Measurements from ENCODE around the gene CILP2.
A peak's percentile ranks its signal among the peaks of the same experiment; 100 is the strongest.

The CILP2 gene

DNA sequence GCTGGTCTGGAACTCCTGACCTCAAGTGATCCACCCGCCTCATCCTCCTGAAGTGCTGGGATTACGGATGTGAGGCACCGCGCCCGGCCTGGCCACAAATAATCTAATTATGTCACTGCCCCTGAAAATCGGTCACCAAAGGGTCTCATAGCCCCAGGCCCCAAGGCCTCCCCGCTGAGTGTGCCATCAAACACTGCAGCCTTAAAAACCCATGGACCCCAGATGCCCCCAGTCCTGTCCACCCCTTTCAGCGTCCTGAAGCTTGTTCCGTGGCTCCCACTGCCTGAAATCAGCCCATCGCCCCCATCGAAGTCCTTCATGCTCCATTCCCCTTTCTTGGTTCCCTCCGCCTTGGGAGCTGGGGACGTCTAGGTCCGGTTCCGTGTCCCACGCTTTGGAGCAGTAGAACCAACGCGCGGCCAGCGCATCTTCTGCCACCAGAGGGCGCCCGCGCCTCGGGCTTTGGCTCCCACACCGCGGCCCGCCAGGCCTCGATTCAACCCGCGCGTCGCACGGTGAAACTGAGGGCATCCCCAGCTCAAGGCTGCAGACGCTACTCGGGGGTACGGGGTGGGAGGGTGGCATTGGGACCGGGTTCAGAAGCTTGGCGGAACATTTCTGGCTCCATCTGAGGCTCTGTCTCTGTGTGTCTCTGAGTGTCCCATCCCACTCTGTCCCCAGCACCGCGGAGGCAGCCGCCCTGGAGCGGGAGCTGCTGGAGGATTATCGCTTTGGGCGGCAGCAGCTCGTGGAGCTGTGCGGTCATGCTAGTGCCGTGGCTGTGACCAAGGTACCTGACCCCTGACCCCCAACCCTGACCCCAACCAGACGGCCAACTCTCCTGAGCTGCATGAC, 5.9 kb upstream of the CILP2 start:
- peak; percentile 69 for DNase-seq

DNA sequence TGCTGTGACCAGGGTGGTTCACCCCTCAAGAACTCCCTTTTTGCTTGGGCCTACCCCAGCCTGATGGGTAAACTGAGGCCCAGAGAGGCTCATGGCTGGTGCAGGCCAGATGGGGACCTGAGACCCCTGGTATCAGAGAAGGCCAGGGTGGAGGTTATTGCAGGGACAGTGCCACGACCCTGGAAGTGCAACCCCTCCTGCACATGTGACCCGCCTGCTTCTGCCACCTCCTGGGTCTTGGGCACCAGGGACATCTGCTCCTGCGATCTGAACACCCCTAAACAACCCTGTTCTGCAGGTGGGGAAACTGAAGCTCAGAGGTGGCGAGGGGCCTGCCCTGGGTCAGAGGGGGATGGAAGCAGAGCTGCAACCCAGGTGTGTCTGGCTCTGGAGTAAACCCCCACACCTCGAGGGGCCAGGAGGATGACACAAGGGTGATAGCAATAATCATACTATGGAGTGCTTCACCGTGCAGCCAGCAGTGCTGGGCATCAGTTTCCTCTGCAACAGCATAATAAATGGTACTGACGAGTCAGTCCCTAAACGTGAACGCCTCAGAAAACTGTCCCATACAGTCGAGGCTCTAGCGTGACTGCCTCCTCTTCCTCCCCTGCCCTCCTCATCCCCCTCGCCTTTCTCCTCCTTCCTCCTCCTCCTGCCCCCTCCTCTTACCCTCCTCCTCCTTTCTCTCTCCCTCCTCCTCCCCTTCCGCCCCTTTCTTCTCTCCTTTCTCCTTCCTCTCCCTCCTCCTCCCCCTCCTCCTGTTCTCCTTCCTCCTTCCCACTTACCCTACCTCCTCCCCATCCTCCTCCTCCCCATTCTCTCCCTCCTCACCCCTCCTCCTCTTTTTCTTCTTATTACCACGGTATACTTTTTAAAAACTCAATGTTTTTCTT, 5.0 kb upstream of the CILP2 start:
- DNase-seq, result no peak

DNA sequence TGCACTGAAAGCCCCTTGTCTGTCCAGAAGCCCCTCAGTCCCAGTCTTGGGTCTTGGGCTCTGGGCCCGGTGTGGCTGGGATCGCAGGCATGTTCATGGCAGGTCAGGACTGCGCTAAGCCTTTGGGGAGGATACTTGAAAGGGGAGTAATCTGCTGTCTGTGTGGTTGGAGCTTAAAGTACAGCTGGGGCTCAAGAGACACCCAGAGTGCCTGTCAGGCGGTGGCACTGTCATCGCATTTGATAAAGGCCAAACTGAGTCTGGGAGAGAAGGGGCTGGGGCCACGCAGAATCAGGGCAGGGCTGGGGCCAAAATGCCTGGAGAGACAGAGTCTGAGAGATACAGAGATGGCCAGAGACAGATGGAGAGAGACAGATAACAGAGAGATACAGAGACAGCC, 4.2 kb upstream of the CILP2 start:
- no peak for DNase-seq

DNA sequence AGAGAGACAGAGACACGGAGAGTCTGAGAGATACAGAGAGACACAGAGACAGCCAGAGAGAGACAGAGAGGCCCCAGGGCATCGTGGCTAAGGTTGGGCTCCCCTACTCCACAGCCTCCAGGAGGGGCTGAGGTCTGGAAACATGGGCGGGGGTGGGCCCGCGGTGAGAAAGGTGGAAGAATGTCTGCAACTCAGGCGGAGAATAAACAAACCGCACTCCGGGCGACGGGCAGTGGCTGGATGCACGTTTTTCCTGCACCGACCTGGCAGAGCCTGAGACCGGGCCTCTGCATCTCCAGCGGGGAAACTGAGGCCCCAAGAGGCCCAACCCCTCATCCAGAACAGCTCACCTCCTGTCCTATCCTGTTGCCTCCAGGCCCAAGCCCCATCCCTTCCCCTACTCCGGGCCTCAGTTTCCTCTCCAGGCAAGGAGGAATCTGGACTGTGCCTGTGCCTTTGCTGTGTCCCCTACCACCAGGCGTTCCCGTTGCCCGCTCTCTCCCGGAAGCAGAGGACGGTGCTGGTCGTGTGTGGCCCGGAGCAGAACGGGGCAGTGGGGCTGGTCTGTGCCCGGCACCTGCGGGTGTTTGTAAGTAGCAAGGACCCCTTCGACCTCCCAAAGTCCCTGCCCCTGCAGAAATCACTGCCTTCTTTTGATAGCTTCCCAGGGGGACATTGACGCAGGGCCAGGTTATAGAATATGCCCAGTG, 3.4 kb upstream of the CILP2 start:
- no peak for DNase-seq

DNA sequence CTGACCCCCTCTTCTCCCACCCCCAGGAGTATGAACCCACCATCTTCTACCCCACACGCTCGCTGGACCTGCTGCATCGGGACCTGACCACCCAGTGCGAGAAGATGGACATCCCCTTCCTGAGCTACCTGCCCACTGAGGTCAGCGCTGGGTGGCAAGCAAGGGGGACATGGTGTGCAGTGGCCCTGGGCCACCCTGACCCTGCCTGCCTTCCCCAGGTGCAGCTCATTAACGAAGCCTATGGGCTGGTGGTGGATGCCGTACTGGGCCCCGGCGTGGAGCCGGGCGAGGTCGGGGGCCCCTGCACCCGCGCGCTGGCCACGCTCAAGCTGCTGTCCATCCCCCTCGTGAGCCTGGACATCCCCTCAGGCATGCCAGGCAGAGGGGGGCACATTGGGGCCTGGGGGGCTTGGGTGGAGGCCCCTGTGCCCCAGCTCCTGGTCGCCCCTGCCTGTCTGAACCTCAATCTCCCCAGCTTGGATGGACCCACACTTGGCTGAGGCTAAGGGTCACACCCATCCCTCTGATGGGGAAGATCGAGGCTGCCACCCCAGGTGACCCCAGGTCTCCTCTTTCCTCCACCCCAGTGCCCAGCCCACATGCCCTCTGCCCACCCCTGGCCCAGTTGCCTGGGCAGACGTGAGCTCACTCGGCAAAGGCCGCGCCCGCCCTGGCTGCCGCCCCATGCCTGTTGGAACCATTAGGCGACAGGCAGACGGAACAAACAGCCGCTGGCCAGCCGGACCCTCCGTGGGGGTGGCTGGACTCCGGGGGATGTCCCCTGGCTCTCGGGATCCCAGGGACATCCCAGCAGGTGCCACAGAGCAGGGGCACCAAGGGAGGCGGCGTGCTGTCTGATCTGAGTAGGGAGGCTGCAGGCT, 2.5 kb upstream of the CILP2 start:
- no peak for DNase-seq

DNA sequence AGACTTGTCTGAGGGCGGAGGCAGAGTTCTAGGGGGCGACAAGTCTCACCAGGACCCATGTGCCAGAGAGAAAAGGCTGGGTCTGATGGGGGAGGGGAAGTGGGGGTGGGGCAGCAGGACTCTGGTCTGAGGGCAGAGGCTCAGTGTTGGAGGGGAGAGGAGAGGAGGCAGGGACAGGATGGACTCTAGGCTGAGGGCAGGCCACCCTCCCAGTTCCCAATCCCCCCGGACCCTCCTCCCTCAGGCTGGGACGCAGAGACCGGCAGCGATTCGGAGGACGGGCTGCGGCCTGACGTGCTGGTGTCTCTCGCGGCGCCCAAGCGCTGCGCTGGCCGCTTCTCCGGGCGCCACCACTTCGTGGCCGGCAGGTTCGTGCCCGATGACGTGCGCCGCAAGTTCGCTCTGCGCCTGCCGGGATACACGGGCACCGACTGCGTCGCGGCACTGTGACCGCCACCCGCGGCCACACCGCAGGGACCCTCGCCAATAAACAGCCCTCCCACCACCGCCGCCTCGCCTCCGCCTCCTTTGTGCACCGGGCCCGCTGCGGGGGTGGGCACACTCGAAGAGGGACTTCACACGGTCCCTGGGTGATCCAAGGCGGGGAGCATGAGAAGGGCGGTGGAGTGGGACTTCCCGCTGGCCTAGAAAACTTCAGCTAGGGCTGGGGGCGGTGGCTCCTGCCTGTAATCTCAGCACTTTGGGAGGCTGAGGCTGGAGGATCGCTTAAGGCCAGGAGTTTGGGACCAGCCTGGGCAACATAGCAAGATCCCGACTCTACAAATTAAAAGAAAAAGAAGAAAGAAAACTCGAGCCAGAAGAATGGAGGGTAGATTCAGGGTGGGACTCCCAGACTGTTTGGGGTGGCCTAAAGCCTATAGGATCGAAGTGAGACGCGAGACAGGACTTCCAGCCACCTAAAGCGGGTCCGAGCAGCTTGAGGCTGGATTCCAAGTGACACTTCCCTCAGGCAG, 703 bp upstream of the CILP2 start:
- DNase-seq, result no peak

DNA sequence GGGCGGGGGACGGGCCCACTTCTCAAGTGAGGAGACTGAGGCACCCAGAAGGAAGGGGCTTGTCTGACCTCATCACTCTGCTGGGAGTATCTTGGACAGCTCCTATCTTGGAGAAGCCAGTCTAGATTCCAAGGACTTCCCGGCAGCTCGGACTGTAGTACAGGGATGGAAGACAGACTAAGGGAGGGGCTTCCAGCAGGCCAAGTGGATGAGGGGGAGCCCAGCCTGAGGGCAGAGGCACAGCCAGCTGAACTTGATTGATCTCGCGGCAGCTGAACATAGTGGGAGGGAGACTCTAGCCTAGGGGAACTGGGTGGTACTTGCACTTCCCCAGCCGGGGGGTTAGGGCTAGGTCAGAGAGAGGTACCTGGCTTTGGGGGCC, 711 bp downstream of the CILP2 start:
- DNase-seq, result no peak

DNA sequence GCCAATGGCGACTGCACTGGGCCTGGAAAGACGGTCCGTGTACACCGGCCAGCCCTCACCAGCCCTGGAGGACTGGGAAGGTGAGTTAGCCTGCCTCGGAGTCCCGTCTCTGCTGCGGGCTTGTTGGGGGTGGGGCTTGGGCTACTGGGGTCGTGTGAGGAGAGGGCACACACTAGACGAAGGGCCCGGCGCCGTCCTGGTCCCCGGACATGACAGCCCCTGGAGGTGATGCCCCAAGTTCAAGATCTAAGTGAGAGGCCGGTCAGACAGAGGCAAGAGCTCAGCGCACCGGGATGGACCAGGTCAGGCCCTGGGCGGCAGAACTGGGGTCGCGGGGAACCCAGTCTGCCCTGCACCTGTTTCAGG, 1.6 kb downstream of the CILP2 start:
- DNase-seq, result no peak

DNA sequence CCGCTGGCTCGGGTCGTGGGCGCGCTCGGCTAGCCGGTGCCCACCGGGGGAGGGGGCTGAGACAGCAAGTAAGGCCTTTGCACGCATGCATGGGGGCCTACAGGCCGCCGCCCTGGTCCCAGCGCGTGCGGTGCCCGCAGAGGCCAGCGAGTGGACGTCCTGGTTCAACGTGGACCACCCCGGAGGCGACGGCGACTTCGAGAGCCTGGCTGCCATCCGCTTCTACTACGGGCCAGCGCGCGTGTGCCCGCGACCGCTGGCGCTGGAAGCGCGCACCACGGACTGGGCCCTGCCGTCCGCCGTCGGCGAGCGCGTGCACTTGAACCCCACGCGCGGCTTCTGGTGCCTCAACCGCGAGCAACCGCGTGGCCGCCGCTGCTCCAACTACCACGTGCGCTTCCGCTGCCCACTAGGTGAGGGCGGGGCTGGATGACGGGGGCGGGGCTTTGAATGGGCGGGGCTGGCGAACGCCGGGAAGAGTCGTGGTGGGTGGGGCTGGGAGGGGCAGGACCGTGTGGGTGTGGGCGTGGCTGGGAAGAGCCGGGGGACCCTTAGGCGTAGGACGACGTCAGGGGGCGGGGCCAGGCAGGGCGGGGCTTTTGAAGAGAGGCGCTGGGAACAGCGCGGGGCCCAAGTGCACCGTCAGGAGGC, 2.1 kb downstream of the CILP2 start:
- peak; percentile 27 for DNase-seq

DNA sequence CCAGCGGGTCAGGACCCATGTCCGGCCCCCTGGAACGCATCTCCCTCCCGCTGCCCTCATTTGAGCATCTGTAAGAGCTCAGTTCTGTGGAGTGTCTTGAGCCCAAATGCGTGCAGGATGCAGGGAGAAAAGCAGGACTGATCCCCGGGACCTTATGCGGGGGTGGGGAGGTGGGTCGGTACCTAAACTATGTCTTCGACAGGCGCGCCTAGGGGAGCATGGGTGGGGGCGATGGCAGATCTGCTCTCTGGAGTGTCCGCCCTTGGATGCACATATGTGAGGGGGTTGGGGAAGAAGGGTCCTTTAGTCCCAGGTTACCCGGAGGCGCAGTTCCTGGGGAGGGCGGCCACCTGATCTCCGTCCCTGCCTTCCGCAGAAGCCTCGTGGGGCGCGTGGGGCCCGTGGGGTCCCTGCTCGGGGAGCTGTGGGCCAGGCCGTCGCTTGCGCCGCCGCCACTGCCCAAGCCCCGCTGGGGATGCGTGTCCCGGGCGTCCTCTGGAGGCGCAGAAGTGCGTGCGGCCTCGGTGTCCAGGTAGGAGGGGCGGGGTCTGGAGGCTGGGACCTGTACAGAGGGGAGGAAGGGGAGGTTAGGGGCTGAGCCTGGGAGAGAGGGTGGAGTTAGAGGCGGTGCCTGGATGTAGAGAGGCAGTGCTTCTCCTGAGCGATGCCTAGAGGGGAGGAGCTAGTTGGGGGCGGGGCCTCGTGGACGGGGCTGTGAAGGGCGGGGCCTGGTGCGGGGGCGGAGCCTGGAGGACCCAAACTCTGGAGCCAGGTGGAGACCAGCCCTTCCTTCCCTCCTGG, 2.9 kb downstream of the CILP2 start:
- peak; percentile 43 for DNase-seq

DNA sequence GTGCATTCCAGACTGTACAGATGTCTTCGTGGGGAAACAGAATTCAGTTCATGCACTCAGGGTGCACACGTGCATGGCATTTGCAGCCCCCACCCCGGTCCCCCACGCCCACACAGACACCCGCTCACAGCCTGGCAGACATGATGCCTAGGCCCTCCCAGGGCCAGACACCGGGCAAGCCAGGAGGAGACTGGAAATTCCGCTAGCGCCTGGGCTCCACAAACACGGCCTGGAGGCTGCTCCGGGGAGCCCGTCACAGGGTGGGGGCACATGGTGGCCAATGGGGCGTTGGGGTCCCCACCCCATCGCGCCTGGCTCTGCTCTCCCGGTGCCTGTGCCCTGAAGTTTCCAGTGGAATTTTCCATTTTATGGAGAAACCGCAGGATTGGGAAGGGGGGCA, 3.6 kb downstream of the CILP2 start:
- no peak for DNase-seq

DNA sequence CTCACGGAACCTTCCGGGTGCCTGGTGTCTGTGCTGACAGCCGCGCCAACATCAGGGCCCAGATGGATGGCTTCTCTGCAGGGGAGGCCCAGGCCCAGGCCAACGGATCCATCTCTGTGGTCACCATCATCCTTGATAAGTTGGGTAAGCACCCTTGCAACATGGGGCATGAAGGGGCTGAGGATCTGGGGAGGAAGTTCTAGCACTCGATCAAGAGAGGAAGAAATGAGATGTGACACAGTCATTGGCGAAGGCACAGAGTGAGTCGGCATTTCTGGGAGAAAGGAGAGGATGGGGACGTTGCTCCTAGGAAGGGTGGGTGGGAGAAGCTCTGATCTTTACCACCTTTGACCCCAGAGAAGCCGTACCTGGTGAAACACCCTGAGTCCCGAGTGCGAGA, 4.4 kb downstream of the CILP2 start:
- no peak for DNase-seq

DNA sequence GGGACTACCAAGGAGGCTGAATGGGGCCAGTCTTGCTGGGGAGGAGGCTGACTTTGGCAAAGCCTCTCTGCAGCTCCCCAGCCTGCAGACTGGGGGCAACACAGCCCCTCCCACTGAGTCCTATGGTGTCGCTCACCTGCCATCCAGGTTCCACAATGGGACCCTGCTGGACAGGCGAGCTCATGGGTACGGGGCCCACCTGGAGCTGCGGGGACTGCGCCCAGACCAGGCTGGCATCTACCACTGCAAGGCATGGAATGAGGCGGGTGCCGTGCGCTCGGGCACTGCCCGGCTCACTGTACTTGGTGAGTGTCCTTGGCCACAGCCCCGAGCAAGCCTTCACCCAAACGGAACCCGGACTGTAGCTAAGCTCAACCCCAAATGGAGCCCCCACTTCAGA, 5.0 kb downstream of the CILP2 start:
- DNase-seq, result no peak

DNA sequence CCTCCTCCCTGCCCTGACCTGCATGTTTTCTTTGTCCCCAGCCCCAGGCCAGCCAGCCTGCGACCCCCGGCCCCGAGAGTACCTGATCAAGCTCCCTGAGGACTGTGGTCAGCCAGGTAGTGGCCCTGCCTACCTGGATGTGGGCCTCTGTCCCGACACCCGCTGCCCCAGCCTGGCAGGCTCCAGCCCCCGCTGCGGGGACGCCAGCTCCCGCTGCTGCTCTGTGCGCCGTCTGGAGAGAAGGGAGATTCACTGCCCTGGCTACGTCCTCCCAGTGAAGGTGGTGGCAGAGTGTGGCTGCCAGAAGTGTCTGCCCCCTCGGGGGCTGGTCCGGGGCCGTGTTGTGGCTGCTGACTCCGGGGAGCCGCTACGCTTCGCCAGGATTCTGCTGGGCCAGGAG, 5.6 kb downstream of the CILP2 start:
- no peak for DNase-seq

DNA sequence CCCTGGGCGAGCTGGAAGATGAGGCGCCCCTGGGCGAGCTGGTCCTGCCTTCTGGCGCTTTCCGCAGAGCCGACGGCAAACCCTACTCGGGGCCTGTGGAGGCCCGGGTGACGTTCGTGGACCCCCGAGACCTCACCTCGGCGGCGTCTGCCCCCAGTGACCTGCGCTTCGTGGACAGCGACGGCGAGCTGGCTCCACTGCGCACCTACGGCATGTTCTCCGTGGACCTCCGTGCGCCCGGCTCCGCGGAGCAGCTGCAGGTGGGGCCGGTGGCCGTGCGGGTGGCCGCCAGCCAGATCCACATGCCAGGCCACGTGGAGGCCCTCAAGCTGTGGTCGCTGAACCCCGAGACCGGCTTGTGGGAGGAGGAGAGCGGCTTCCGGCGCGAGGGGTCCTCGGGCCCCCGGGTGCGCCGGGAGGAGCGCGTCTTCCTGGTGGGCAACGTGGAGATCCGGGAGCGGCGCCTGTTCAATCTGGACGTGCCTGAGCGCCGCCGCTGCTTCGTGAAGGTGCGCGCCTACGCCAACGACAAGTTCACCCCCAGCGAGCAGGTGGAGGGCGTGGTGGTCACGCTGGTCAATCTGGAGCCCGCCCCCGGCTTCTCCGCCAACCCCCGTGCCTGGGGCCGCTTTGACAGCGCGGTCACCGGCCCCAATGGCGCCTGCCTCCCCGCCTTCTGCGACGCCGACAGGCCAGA, 6.3 kb downstream of the CILP2 start:
- DNase-seq, result no peak

DNA sequence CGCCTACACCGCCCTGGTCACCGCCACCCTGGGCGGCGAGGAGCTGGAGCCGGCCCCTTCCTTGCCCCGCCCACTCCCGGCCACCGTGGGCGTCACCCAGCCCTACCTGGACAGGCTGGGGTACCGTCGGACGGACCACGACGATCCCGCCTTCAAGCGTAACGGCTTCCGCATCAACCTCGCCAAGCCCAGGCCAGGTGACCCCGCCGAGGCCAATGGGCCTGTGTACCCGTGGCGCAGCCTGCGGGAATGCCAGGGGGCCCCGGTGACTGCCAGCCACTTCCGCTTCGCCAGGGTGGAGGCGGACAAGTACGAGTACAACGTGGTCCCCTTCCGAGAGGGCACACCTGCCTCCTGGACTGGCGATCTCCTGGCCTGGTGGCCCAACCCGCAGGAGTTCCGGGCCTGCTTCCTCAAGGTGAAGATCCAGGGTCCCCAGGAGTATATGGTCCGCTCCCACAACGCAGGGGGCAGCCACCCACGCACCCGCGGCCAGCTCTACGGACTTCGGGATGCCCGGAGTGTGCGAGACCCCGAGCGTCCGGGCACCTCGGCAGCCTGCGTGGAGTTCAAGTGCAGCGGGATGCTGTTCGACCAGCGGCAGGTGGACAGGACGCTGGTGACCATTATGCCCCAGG, 7.0 kb downstream of the CILP2 start:
- no peak for DNase-seq

DNA sequence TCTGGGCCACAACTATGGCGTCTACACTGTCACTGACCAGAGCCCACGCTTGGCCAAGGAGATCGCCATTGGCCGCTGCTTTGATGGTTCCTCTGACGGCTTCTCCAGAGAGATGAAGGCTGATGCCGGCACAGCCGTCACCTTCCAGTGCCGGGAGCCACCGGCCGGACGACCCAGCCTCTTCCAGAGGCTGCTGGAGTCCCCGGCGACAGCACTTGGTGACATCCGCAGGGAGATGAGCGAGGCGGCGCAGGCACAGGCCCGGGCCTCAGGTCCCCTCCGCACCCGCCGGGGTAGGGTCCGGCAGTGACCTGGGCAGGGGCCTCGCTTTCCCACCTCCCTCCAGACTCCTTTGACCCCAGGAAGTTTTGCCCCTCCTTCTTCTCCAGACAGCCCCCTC, 7.6 kb downstream of the CILP2 start:
- no peak for DNase-seq

DNA sequence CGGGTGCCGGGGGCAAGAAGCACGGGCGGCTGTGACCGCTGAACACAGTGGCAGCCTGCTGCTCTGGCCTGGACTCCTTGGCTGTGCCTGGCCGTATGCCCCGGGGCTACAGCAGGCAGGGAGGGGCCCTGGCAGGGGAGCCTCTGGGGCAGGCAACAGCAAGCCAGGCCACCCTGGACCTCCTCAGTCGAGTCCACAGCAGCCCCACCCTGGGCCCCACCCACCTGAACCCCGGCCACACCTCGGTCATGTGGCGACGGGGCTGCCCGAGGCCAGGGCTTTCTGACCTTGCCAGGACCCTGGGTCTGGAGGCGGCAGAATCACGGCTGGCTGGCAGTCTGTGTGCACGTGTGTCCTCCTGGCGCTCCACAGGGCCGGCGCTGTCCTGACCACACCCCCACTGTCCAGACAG, 8.7 kb downstream of the CILP2 start:
- DNase-seq, result no peak

All from T1000 (cell line).